Mesenchymal stem cell (in vitro differentiated cells and primary cell): ENCODE data around the gene C14orf132.

ENCODE experiments used
- DNase-seq: peaks from one replicate; pipeline ENCODE4 v3.0.0-alpha.2; 2013
- H2AFZ ChIP-seq: one replicate; pipeline ENCODE4 v1.6.1; 2013; ENCODE audit warnings: low read depth, mild to moderate bottlenecking, control low read depth, inconsistent platforms, low read length, moderate library complexity
- H2AK5ac ChIP-seq: 2 replicates; pipeline ENCODE4 v1.6.1; 2013; ENCODE audit warnings: low read length, moderate library complexity, mild to moderate bottlenecking, inconsistent platforms; ENCODE audit not compliant: severe bottlenecking
- H2BK120ac ChIP-seq: one replicate; pipeline ENCODE4 v1.6.1; 2013; ENCODE audit warnings: low read depth, mild to moderate bottlenecking, inconsistent platforms, low read length, moderate library complexity
- H2BK12ac ChIP-seq, 2 experiments: one replicate each; pipeline ENCODE4 v1.6.1; 2013; ENCODE audit warnings: inconsistent platforms in 2 of 2, low read length in 2 of 2, mild to moderate bottlenecking in 2 of 2, moderate library complexity in 2 of 2, control low read depth in 1 of 2
- H2BK15ac ChIP-seq: one replicate; pipeline ENCODE4 v1.6.1; 2013; ENCODE audit warnings: mild to moderate bottlenecking, low read depth, inconsistent platforms; ENCODE audit not compliant: poor library complexity, severe bottlenecking
- H2BK5ac ChIP-seq: 2 replicates; pipeline ENCODE4 v1.6.1; 2013; ENCODE audit warnings: low read depth, mild to moderate bottlenecking, low read length, control low read depth, inconsistent platforms; ENCODE audit not compliant: poor library complexity, severe bottlenecking
- H3K14ac ChIP-seq, 2 experiments: one replicate each; pipeline ENCODE4 v1.6.1; 2013; ENCODE audit warnings: inconsistent platforms in 2 of 2, low read length in 2 of 2, control low read depth in 1 of 2, mild to moderate bottlenecking in 1 of 2, moderate library complexity in 1 of 2
- H3K18ac ChIP-seq, 2 experiments: one replicate each; pipeline ENCODE4 v1.6.1; 2013; ENCODE audit warnings: inconsistent platforms in 2 of 2, low read length in 2 of 2, control low read depth in 1 of 2, low read depth in 1 of 2, mild to moderate bottlenecking in 1 of 2
- H3K23ac ChIP-seq, 2 experiments: one replicate each; pipeline ENCODE4 v1.6.1; 2013; ENCODE audit warnings: inconsistent platforms in 2 of 2, low read length in 2 of 2, mild to moderate bottlenecking in 2 of 2, moderate library complexity in 2 of 2, control low read depth in 1 of 2
- H3K27ac ChIP-seq: 2 replicates; pipeline ENCODE4 v1.5.1; 2013; ENCODE audit warnings: mild to moderate bottlenecking, moderate library complexity, low read length, control low read depth, inconsistent platforms; ENCODE audit not compliant: poor library complexity, severe bottlenecking
- H3K27me3 ChIP-seq, 2 experiments: 2 replicates each; pipeline versions ENCODE4 v1.6.1 to v1.7.0; 2013; ENCODE audit warnings: low read length in 2 of 2, mild to moderate bottlenecking in 2 of 2, moderate library complexity in 2 of 2, control low read depth in 1 of 2, inconsistent platforms in 1 of 2; ENCODE audit not compliant: control insufficient read depth in 1 of 2, insufficient read depth in 1 of 2
- H3K36me3 ChIP-seq, 2 experiments: 2 replicates each; pipeline versions ENCODE4 v1.6.1 to v1.7.0; 2013; ENCODE audit warnings: low read length in 2 of 2, control low read depth in 1 of 2, inconsistent platforms in 1 of 2, low read depth in 1 of 2, mild to moderate bottlenecking in 1 of 2; ENCODE audit not compliant: insufficient read depth in 2 of 2, control insufficient read depth in 1 of 2
- H3K4ac ChIP-seq, 2 experiments: one replicate each; pipeline ENCODE4 v1.6.1; 2013; ENCODE audit warnings: inconsistent platforms in 2 of 2, low read length in 2 of 2, mild to moderate bottlenecking in 2 of 2, moderate library complexity in 2 of 2, control low read depth in 1 of 2, low read depth in 1 of 2
- H3K4me1 ChIP-seq: 2 replicates; pipeline ENCODE4 v1.6.1; 2013; ENCODE audit warnings: low read depth, low read length, control low read depth; ENCODE audit not compliant: control insufficient read depth, insufficient read depth
- H3K4me2 ChIP-seq: 2 replicates; pipeline ENCODE4 v1.6.1; 2013; ENCODE audit warnings: low read length, mild to moderate bottlenecking, inconsistent platforms; ENCODE audit not compliant: poor library complexity, severe bottlenecking
- H3K4me3 ChIP-seq, 2 experiments: 2 replicates each; pipeline versions ENCODE4 v1.5.1 to v1.7.0; 2013; ENCODE audit warnings: low read length in 2 of 2, mild to moderate bottlenecking in 2 of 2, control low read depth in 1 of 2, low read depth in 1 of 2; ENCODE audit not compliant: insufficient read depth in 1 of 2
- H3K79me1 ChIP-seq: replicated peaks from 2 replicates; pipeline ENCODE4 v1.6.1; 2013; ENCODE audit warnings: mild to moderate bottlenecking, control low read depth, low read length, inconsistent platforms; ENCODE audit not compliant: poor library complexity, severe bottlenecking
- H3K9ac ChIP-seq: 2 replicates; pipeline ENCODE4 v1.7.0; 2013; ENCODE audit warnings: mild to moderate bottlenecking, low read length, moderate library complexity
- H3K9me3 ChIP-seq: 2 replicates; pipeline ENCODE4 v1.7.0; 2013; ENCODE audit warnings: mild to moderate bottlenecking, low read length; ENCODE audit not compliant: control insufficient read depth
- H4K8ac ChIP-seq: one replicate; pipeline ENCODE4 v1.6.1; 2013; ENCODE audit warnings: inconsistent platforms, mild to moderate bottlenecking, low read length, moderate library complexity
- H4K91ac ChIP-seq: one replicate; pipeline ENCODE4 v1.6.1; 2013; ENCODE audit warnings: mild to moderate bottlenecking, low read length, inconsistent platforms
- WGBS: methylation state at CpG from one replicate; pipeline ENCODE4 v1.1.7; 2013; ENCODE audit warnings: mixed read lengths; 5-methylcytosine and 5-hydroxymethylcytosine counted together

C14orf132 gene

DNA sequence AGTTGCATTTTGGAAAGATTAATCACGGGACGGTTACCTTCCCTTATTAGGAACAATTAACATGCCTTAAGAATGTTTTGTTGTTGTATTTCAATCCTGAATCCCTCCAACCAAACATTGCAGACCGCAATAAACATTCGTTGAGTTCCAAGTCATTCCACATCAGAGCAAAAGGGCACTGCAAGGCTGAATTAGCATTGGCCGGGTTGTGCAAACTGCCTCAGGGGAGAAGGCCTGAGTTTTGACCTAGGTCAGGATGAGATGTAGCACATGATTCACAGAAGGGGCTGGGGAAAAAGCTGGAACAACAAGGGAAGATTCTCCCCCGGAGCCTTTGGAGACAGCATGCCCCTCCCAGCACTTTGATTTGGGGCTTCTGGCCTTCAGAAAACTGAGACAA, 83.3 kb downstream of the C14orf132 start:
- Histone ChIP-seq H3K18ac (no peak overlapping the region), H3K4me3 (peak overlapping the region in 1 of 2 experiments; percentile 1), H3K27me3 (no peaks in the 10 kb centered on the region), H2BK120ac (no peak overlapping the region), H3K9me3 (no peaks in the 10 kb centered on the region), H2AFZ (peak overlapping the region; percentile 37), H2BK5ac (no peak overlapping the region), H2BK12ac (no peak overlapping the region), H3K27ac (no peak overlapping the region), H3K4me1 (peaks cover 3% of the 10 kb centered on the region), H3K23ac (no peak overlapping the region), H4K8ac (no peak overlapping the region), H4K91ac (no peak overlapping the region), H3K36me3 (no peaks in the 10 kb centered on the region), H2BK15ac (no peak overlapping the region), H2AK5ac (no peak overlapping the region), H3K14ac (no peak overlapping the region), H3K4ac (peak overlapping the region in 1 of 2 experiments; percentile 64), H3K9ac (peak overlapping the region; percentile 44), H3K79me1 (no peaks in the 10 kb centered on the region), H3K4me2 (no peak overlapping the region)
- WGBS = 40% methylated on average over 4 of the region's 6 CpGs
- peak; percentile 94 for DNase-seq

DNA sequence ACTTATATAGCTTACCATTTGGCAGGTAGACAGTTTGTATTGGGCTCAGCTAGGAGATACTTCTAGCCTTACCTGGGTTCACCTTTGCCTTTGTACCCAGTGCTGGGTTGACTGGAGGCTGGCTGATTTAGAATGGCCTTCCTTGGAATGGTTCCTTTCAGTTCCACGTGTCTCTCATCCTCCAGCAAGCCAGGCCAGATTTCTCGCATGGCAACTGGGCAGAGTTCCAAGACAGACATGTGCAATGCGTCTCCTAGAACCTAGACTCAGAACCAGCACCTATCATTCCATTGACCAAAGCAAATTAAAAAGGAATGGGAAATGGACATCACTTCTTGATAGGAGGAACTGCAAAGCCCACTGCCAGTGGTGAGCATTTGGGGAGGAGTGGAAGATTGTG, 86.4 kb downstream of the C14orf132 start:
- Histone ChIP-seq H3K36me3 (no peaks in the 10 kb centered on the region), H3K9me3 (no peaks in the 10 kb centered on the region), H3K4me3 (no peak overlapping the region), H2BK120ac (no peak overlapping the region), H3K18ac (no peak overlapping the region), H3K27me3 (no peaks in the 10 kb centered on the region), H3K9ac (no peak overlapping the region), H3K4me2 (no peak overlapping the region), H3K4ac (no peak overlapping the region), H3K23ac (no peak overlapping the region), H4K91ac (no peak overlapping the region), H2BK15ac (no peak overlapping the region), H2BK12ac (peak overlapping the region in 1 of 2 experiments; percentile 34), H3K27ac (no peak overlapping the region), H2AFZ (no peak overlapping the region), H3K14ac (no peak overlapping the region), H4K8ac (no peak overlapping the region), H2AK5ac (no peak overlapping the region), H3K79me1 (no peaks in the 10 kb centered on the region), H3K4me1 (peaks cover 2% of the 10 kb centered on the region), H2BK5ac (no peak overlapping the region)
- WGBS = 40% methylated on average over 1 of the region's 3 CpGs
- peak; percentile 26 for DNase-seq

DNA sequence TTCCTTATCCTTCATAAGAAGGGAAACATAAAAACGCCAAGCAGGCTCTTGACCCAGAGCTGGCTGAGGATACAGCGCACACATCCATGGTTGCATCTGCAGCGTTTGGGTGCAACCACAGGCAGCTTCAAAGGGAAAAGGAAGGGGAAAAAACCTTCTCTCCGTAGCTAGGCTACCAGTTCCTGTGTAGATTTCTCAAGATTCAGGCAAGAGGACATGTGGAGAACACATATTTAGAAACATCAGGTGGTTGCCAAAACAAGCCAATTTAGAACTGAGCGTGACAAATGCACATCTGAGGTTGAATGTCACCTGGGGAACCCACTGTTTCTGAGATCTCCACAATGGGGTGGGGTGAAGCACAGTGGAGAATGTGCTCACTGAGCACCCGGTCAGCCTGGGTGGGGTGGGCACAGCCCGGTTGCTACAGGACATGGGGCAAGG, 87.2 kb downstream of the C14orf132 start:
- H3K36me3 ChIP-seq = no peaks in the 10 kb centered on the region
- H3K14ac ChIP-seq = no peak overlapping the region
- peak overlapping the region; percentile 46 to 60 for H3K18ac ChIP-seq
- H3K4ac ChIP-seq = peak overlapping the region in 1 of 2 experiments; percentile 58
- H3K23ac ChIP-seq = no peak overlapping the region
- no peak overlapping the region for H3K27ac ChIP-seq
- no peak overlapping the region for H2AFZ ChIP-seq
- H4K91ac ChIP-seq = no peak overlapping the region
- peak overlapping the region in 1 of 2 experiments; percentile 45 for H2BK12ac ChIP-seq
- no peak overlapping the region for H3K4me2 ChIP-seq
- H2AK5ac ChIP-seq = no peak overlapping the region
- no peak overlapping the region for H2BK120ac ChIP-seq
- no peaks in the 10 kb centered on the region for H3K27me3 ChIP-seq
- peak overlapping the region; percentile 6 for H4K8ac ChIP-seq
- no peaks in the 10 kb centered on the region for H3K79me1 ChIP-seq
- H2BK5ac ChIP-seq = no peak overlapping the region
- H3K9me3 ChIP-seq = no peaks in the 10 kb centered on the region
- 87% methylated on average over 5 of the region's 7 CpGs for WGBS
- H3K4me3 ChIP-seq = no peak overlapping the region
- peaks cover 2% of the 10 kb centered on the region for H3K4me1 ChIP-seq
- no peak overlapping the region for H3K9ac ChIP-seq
- no peak overlapping the region for H2BK15ac ChIP-seq
- peak; percentile 63 for DNase-seq

GRCh38 chr14:96126783-96127271, 87.7 kb downstream of the C14orf132 start:
- peak overlapping the region in 1 of 2 experiments; percentile 45 for H2BK12ac ChIP-seq
- WGBS = 73% methylated on average over 5 of the region's 5 CpGs
- no peak overlapping the region for H2BK15ac ChIP-seq
- no peak overlapping the region for H3K4ac ChIP-seq
- no peak overlapping the region for H2AFZ ChIP-seq
- H3K4me2 ChIP-seq = no peak overlapping the region
- no peak overlapping the region for H4K8ac ChIP-seq
- H3K9ac ChIP-seq = no peak overlapping the region
- H3K27ac ChIP-seq = no peak overlapping the region
- no peak overlapping the region for H2BK5ac ChIP-seq
- peak; percentile 81 for DNase-seq
- peaks cover 2% of the 10 kb centered on the region for H3K4me1 ChIP-seq
- no peaks in the 10 kb centered on the region for H3K79me1 ChIP-seq
- no peaks in the 10 kb centered on the region for H3K27me3 ChIP-seq
- H3K14ac ChIP-seq = no peak overlapping the region
- no peak overlapping the region for H4K91ac ChIP-seq
- H3K9me3 ChIP-seq = no peaks in the 10 kb centered on the region
- H3K23ac ChIP-seq = no peak overlapping the region
- H2BK120ac ChIP-seq = no peak overlapping the region
- H3K18ac ChIP-seq = peak overlapping the region; percentile 11 to 60
- no peaks in the 10 kb centered on the region for H3K36me3 ChIP-seq
- H3K4me3 ChIP-seq = no peak overlapping the region
- no peak overlapping the region for H2AK5ac ChIP-seq
